ENCODE data around the gene CDC42BPB.
"Not testable (repeated sequence)": the region's sequence is repeated elsewhere in the genome, so short reads cannot be mapped to it uniquely, and the experiment has no call there.

CDC42BPB gene

DNA sequence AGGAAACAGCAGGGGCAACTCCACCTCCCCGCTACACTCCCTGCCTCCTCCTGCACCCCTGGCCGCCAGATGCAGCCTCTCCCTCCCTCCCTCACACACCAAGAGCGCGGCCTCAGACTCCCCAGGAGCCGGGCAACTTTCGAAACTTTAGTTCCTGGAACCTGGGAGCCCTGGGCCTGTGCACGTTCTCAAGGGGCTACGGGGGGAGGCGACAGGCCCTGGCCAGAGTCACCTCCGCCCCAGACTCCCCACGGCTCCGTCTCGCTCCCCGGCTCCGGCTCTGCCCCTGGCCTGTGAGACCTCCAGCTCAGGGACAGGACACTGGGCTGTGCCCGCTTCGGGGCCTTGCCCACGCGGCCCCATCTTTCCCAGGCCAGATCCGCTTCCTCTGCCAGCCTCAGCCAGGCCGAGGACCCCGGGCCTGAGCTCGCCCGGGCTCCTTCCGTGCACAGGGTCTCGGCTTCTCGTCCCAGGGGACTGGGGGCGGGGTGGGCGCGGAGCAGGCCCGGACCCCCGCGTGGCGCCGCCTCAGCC lies 129.4 kb downstream of the CDC42BPB start:
- Histone ChIP-seq H3K27me3 (replicated peaks; ENCODE audit: insufficient read depth, low read length) (no peaks in the 10 kb centered on the region; the same call in 1 of the 2 replicates), H3K79me2 (ENCODE audit: low read length) (no peaks in the 10 kb centered on the region), H2AFZ (ENCODE audit: low read length) (no peak overlapping the region), H3K9ac (ENCODE audit: low read length) (no peak overlapping the region), H3K4me1 (ENCODE audit: low read length) (no peaks in the 10 kb centered on the region), H3K4me2 (ENCODE audit: low read depth, low read length) (no peak overlapping the region), H3K36me3 (replicated peaks; ENCODE audit: insufficient read depth, low read length) (no peaks in the 10 kb centered on the region), H3K4me3 (ENCODE audit: low read length) (no peak overlapping the region), H3K27ac (ENCODE audit: low read length) (no peak overlapping the region), H3K9me3 (replicated peaks; ENCODE audit: insufficient read depth, low read length) (no peaks in the 10 kb centered on the region), H3F3A (ENCODE audit: insufficient read depth, low read length) (no peaks in the 10 kb centered on the region), H3K9me2 (replicated peaks; ENCODE audit: insufficient read depth, low read length) (no peaks in the 10 kb centered on the region), H4K20me1 (ENCODE audit: insufficient read depth, low read length) (no peaks in the 10 kb centered on the region)
- TF ChIP-seq EZH2 (optimal IDR thresholded peaks at IDR 0.05; ENCODE audit: low read depth, low read length), result no peak
- TF ChIP-seq, protein P1, sequence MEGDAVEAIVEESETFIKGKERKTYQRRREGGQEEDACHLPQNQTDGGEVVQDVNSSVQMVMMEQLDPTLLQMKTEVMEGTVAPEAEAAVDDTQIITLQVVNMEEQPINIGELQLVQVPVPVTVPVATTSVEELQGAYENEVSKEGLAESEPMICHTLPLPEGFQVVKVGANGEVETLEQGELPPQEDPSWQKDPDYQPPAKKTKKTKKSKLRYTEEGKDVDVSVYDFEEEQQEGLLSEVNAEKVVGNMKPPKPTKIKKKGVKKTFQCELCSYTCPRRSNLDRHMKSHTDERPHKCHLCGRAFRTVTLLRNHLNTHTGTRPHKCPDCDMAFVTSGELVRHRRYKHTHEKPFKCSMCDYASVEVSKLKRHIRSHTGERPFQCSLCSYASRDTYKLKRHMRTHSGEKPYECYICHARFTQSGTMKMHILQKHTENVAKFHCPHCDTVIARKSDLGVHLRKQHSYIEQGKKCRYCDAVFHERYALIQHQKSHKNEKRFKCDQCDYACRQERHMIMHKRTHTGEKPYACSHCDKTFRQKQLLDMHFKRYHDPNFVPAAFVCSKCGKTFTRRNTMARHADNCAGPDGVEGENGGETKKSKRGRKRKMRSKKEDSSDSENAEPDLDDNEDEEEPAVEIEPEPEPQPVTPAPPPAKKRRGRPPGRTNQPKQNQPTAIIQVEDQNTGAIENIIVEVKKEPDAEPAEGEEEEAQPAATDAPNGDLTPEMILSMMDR (IDR thresholded peaks at IDR 0.05; ENCODE audit: low read length), result no peak
- no peak for TF ChIP-seq EZH2phosphoT487 (IDR thresholded peaks at IDR 0.05; ENCODE audit: low read length)
- no peak for DNase-seq

DNA sequence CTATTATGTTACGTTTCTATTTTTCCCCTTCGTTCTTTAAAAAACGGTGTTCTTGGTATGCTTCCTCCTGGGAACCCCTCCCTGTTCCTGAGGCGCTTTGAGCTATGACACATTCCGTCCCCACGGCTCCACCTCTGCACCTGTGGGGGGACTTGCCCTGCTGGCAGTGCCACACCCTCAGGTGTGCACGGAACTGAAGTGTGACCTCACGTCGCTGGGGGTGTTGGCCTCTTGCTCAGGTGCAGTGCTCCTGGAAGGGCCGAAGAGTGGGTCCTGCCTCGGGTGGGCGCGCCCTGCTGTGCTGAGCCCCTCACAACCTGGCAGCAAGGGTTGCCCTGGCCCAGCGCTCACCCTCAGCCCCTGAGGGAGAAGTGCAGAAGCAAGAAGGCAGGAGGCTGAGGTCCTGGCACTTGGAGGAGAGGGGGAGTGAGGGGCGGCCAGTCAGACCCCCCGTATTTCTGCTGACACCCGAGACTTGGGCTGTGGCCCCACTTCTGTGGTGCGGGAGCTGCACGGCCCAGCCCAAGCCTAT lies 129.9 kb downstream of the CDC42BPB start:
- Histone ChIP-seq H2AFZ (ENCODE audit: low read length) (no peak overlapping the region), H3K4me3 (ENCODE audit: low read length) (no peak overlapping the region), H3K36me3 (replicated peaks; ENCODE audit: insufficient read depth, low read length) (no peaks in the 10 kb centered on the region), H4K20me1 (ENCODE audit: insufficient read depth, low read length) (no peaks in the 10 kb centered on the region), H3K9ac (ENCODE audit: low read length) (no peak overlapping the region), H3K4me1 (ENCODE audit: low read length) (no peaks in the 10 kb centered on the region), H3K9me3 (replicated peaks; ENCODE audit: insufficient read depth, low read length) (no peaks in the 10 kb centered on the region), H3K79me2 (ENCODE audit: low read length) (no peaks in the 10 kb centered on the region), H3K4me2 (ENCODE audit: low read depth, low read length) (no peak overlapping the region), H3K27ac (ENCODE audit: low read length) (no peak overlapping the region), H3F3A (ENCODE audit: insufficient read depth, low read length) (no peaks in the 10 kb centered on the region), H3K9me2 (replicated peaks; ENCODE audit: insufficient read depth, low read length) (no peaks in the 10 kb centered on the region), H3K27me3 (replicated peaks; ENCODE audit: insufficient read depth, low read length) (no peaks in the 10 kb centered on the region; the same call in 1 of the 2 replicates)
- DNase-seq, result no peak
- no peak for TF ChIP-seq EZH2phosphoT487 (IDR thresholded peaks at IDR 0.05; ENCODE audit: low read length)
- TF ChIP-seq, protein P1 (IDR thresholded peaks at IDR 0.05; ENCODE audit: low read length), result no peak
- TF ChIP-seq EZH2 (optimal IDR thresholded peaks at IDR 0.05; ENCODE audit: low read depth, low read length), result no peak

DNA sequence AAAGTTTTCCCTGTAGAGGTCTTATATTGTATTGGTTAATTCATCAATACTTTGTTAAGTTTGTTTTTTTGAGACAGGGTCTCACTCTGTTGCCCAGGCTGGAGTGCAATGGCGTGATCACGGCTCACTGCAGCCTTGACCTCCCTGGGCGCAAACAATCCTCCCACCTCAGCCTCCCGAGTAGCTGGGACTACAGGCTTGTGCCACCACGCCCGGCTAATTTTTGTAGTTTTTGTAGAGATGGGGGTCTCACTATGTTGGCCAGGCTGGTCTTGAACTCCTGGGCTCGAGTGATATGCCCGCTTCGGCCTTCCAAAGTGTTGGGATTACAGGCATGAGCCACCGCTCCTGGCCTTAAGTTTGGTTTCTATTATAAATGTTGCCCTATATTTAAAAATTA lies 130.5 kb downstream of the CDC42BPB start:
- not testable (repeated sequence) for H3K36me3 ChIP-seq (replicated peaks; ENCODE audit: insufficient read depth, low read length); H3K4me3 ChIP-seq (ENCODE audit: low read length); H3F3A ChIP-seq (ENCODE audit: insufficient read depth, low read length); H3K9ac ChIP-seq (ENCODE audit: low read length); H3K4me1 ChIP-seq (ENCODE audit: low read length); H3K9me3 ChIP-seq (replicated peaks; ENCODE audit: insufficient read depth, low read length); H3K9me2 ChIP-seq (replicated peaks; ENCODE audit: insufficient read depth, low read length); H3K4me2 ChIP-seq (ENCODE audit: low read depth, low read length); H3K27ac ChIP-seq (ENCODE audit: low read length); H3K27me3 ChIP-seq (replicated peaks; ENCODE audit: insufficient read depth, low read length); DNase-seq; H2AFZ ChIP-seq (ENCODE audit: low read length); H4K20me1 ChIP-seq (ENCODE audit: insufficient read depth, low read length); H3K79me2 ChIP-seq (ENCODE audit: low read length)

DNA sequence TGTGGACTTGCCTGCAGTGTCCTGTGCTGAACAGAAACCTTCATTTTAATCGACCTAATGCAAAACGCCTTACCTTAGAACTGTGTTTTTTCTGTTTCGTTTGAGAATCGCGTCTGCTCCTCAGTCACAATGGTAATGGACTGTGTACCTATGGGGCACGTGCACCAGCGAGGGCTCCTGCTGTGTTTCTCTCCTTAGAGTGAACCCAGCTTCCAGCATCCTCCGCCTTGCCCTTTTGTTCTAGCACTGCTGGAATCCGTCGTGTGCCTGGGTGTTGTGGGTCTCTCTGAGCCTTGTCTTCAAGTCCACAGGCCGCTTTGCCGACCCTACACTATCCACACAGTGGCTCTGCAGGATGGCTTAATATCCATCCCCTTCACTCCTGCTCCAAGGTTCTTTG lies 131.2 kb downstream of the CDC42BPB start:
- Histone ChIP-seq H3K79me2 (ENCODE audit: low read length) (no peaks in the 10 kb centered on the region), H3K36me3 (replicated peaks; ENCODE audit: insufficient read depth, low read length) (no peaks in the 10 kb centered on the region), H2AFZ (ENCODE audit: low read length) (no peak overlapping the region), H3K4me1 (ENCODE audit: low read length) (no peaks in the 10 kb centered on the region), H4K20me1 (ENCODE audit: insufficient read depth, low read length) (no peaks in the 10 kb centered on the region), H3K9ac (ENCODE audit: low read length) (no peak overlapping the region), H3K4me3 (ENCODE audit: low read length) (no peak overlapping the region), H3F3A (ENCODE audit: insufficient read depth, low read length) (no peaks in the 10 kb centered on the region), H3K27ac (ENCODE audit: low read length) (no peak overlapping the region), H3K27me3 (replicated peaks; ENCODE audit: insufficient read depth, low read length) (no peaks in the 10 kb centered on the region; the same call in 1 of the 2 replicates), H3K9me2 (replicated peaks; ENCODE audit: insufficient read depth, low read length) (no peaks in the 10 kb centered on the region), H3K4me2 (ENCODE audit: low read depth, low read length) (no peak overlapping the region), H3K9me3 (replicated peaks; ENCODE audit: insufficient read depth, low read length) (no peaks in the 10 kb centered on the region)
- TF ChIP-seq, protein P1 (IDR thresholded peaks at IDR 0.05; ENCODE audit: low read length), result no peak
- TF ChIP-seq EZH2 (optimal IDR thresholded peaks at IDR 0.05; ENCODE audit: low read depth, low read length), result no peak
- no peak for TF ChIP-seq EZH2phosphoT487 (IDR thresholded peaks at IDR 0.05; ENCODE audit: low read length)
- DNase-seq, result no peak
